ENCODE measurements around the gene BLCAP.

Gene BLCAP

GRCh38 chr20:37571033-37571432, 43.4 kb upstream of the BLCAP start:
- no peak for TF ChIP-seq CTCF (IDR thresholded peaks at IDR 0.05; ENCODE audit: extremely low read depth, insufficient read depth, missing control alignments)
- no peak for DNase-seq (ENCODE audit: low spot score)
- in situ Hi-C loops (cut with MboI; ENCODE audit: low pct_unique_long_range_greater_than_20kb, low sequenced_read_pairs, unreplicated experiment) = loop anchor here (25.0 kb wide), 1 partner anchor 641 kb away; no protein-coding TSS in a partner anchor

- in situ Hi-C loops (cut with MboI; ENCODE audit: low pct_unique_long_range_greater_than_20kb, low sequenced_read_pairs, unreplicated experiment) = loop anchor here (25.0 kb wide), 1 partner anchor 642 kb away; no protein-coding TSS in a partner anchor
- no peak for DNase-seq (ENCODE audit: low spot score)
- no peak for TF ChIP-seq CTCF (IDR thresholded peaks at IDR 0.05; ENCODE audit: extremely low read depth, insufficient read depth, missing control alignments)
Observed at GRCh38 chr20:37570419-37570818, 42.7 kb upstream of the BLCAP start.

DNA sequence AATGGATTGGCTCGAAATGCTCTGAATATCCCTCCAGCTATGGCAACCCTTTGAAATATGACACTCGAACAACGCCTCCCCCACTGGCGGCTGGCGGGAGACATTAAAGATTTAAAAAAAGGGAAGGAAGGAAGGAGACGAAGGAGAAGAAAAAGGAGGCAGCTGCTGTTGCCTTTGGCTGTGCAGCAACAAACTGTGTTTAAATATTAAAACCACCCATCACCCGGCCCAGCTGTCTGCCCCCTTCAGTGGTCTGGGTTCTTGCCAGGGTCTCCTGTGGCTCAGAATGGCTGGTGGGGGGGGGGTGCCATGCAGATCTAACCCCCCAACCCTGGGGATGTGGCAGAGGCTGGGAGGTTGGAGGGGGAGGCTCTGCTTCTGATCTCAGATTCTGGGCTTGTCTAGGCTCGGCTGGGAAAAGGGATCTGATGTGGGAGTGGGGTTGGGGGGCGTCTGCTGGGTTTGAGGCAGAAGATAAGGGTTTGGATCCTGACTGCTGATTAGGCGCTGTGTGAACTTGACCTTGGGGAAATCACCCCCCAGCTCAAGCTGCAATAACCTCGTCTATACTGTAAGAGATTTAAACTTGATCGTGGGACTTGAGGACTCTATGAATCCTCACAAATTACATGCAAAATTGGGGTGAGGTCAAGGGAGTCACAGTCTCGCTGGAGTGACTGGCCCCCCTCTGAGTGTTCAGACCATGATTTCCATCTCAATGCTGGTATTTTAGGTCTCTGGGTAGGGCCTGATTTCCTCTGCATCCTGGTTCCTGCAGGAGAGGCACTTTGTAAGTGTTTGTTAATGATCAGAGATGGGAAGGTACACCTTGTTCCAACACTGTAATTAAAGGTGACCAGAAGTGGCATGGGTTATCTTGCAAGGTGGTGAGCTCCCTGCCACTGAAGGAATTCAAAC, 40.3 kb upstream of the BLCAP start:
- no peak for TF ChIP-seq CTCF (IDR thresholded peaks at IDR 0.05; ENCODE audit: extremely low read depth, insufficient read depth, missing control alignments)
- no peak for DNase-seq (ENCODE audit: low spot score)
- in situ Hi-C loops (cut with MboI; ENCODE audit: low pct_unique_long_range_greater_than_20kb, low sequenced_read_pairs, unreplicated experiment) = loop anchor here (10.0 to 25.0 kb wide), 2 partner anchors 427 to 644 kb away; no protein-coding TSS in a partner anchor

DNA sequence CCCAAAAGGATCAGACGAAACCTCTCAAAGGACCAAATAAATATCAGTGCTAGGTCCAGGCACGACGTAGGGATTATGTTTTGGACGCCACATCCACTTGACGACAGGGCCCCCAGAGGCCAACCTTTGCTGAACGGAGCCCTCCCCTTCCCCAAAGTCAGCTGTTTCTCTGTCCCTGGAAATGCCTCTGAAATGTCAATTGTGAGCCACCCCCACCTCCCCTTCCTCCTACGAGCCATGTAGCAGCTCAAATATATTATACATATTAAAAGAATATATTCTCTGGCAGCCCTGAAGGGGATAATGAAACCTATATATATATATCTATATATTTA, 39.6 kb upstream of the BLCAP start:
- DNase-seq (ENCODE audit: low spot score) = no peak
- in situ Hi-C loops (cut with MboI; ENCODE audit: low pct_unique_long_range_greater_than_20kb, low sequenced_read_pairs, unreplicated experiment) = loop anchor here (10.0 to 25.0 kb wide), 2 partner anchors 428 to 645 kb away; no protein-coding TSS in a partner anchor
- no peak for TF ChIP-seq CTCF (IDR thresholded peaks at IDR 0.05; ENCODE audit: extremely low read depth, insufficient read depth, missing control alignments)

DNA sequence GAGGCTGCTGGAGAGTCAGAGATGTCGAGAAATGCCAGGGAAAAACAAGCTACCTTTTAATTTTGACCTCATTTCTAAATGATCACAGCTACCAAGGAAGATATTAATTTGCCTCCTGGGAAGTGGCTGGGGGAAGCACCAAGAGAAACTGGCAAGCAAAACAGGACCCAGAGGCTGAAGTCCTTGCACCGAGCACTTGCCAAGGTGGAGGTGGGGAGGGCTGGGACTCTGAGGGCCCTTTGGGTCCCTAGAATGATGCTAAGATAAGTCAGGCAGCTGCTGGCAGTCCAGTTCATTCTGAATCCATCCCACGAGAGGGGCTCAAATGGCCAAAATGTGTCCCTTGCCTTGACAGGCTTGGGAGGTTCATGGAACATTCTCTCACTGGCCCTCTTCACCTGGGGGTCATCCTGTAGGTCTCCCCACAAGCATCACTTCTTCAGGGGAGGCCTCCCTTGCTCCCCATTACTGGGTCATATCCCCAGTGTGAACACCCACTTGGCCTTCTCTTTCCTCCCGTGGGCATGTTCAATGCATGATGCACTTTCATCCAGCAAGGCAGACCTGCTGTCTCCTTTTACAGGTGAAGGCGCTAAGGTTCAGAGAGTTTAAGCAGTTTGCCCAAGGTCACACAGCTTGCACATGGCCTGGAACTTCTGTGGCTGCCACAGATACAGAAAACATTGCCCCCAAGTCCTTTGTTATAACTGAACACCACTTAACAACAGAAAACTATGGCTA, 39.1 kb upstream of the BLCAP start:
- DNase-seq (ENCODE audit: low spot score) = no peak
- in situ Hi-C loops (cut with MboI; ENCODE audit: low pct_unique_long_range_greater_than_20kb, low sequenced_read_pairs, unreplicated experiment) = loop anchor here (10.0 to 25.0 kb wide), 2 partner anchors 428 to 646 kb away; no protein-coding TSS in a partner anchor
- no peak for TF ChIP-seq CTCF (IDR thresholded peaks at IDR 0.05; ENCODE audit: extremely low read depth, insufficient read depth, missing control alignments)

- in situ Hi-C loops (cut with MboI; ENCODE audit: low pct_unique_long_range_greater_than_20kb, low sequenced_read_pairs, unreplicated experiment) = loop anchor here (10.0 to 25.0 kb wide), 2 partner anchors 430 to 647 kb away; no protein-coding TSS in a partner anchor
- no peak for TF ChIP-seq CTCF (IDR thresholded peaks at IDR 0.05; ENCODE audit: extremely low read depth, insufficient read depth, missing control alignments)
- no peak for DNase-seq (ENCODE audit: low spot score)
Observed at GRCh38 chr20:37565134-37565811, 37.6 kb upstream of the BLCAP start.
